Measurements from ENCODE around the gene DNASE1L2. TPM values are rescaled to one million over a fixed set of nuclear protein-coding genes. Genes with fewer than 3 reads are reported as not detected.
"Not testable (repeated sequence)": the region's sequence is repeated elsewhere in the genome, so short reads cannot be mapped to it uniquely, and the experiment has no call there.

The DNASE1L2 gene
- total and polyA plus RNA-seq, 5 donors from 2014 or later = 0.37 TPM; not detected in 4

- H3K36me3 Mint-ChIP-seq; H3K9me3 Mint-ChIP-seq; H3K9me3 ChIP-seq (ENCODE audit: control insufficient read depth in 2 of 2, low read length in 2 of 2); H3K4me3 ChIP-seq (ENCODE audit: low read depth, low read length); ATAC-seq (ENCODE audit: low read depth in 2 of 2); H3K27me3 Mint-ChIP-seq; DNase-seq; H3K4me3 Mint-ChIP-seq; H3K27ac ChIP-seq (ENCODE audit: insufficient read depth, low read length, poor library complexity, severe bottlenecking); H3K4me1 ChIP-seq (ENCODE audit: control insufficient read depth, insufficient read depth, low read length, poor library complexity, severe bottlenecking); H3K27me3 ChIP-seq (ENCODE audit: control insufficient read depth, insufficient read depth, low read length); H3K4me1 Mint-ChIP-seq; H3K27ac Mint-ChIP-seq: not testable (repeated sequence)
- H3K36me3 ChIP-seq (ENCODE audit: control insufficient read depth, insufficient read depth, low read length) = peaks cover 11% of the 10 kb centered on the region
Measured at GRCh38 chr16:2240331-2240730, 4.1 kb downstream of the DNASE1L2 start.

GRCh38 chr16:2242598-2242997, 6.4 kb downstream of the DNASE1L2 start:
- no peaks in the 10 kb centered on the region for H3K27me3 Mint-ChIP-seq
- Histone ChIP-seq H3K9me3 (ENCODE audit: control insufficient read depth in 2 of 2, low read length in 2 of 2) (no peaks in the 10 kb centered on the region), H3K4me1 (ENCODE audit: control insufficient read depth, insufficient read depth, low read length, poor library complexity, severe bottlenecking) (no peaks in the 10 kb centered on the region), H3K4me3 (ENCODE audit: low read depth, low read length) (no peak overlapping the region), H3K27ac (ENCODE audit: insufficient read depth, low read length, poor library complexity, severe bottlenecking) (no peak overlapping the region), H3K36me3 (ENCODE audit: control insufficient read depth, insufficient read depth, low read length) (peaks cover 19% of the 10 kb centered on the region), H3K27me3 (ENCODE audit: control insufficient read depth, insufficient read depth, low read length) (no peaks in the 10 kb centered on the region)
- ATAC-seq (ENCODE audit: low read depth in 2 of 2) (no peak), DNase-seq (no peak)
- H3K9me3 Mint-ChIP-seq = peaks cover 0 to 1% (median 0%) of the 10 kb centered on the region in 7 donors
- peaks cover 4% of the 10 kb centered on the region for H3K36me3 Mint-ChIP-seq
- no peak overlapping the region for H3K4me3 Mint-ChIP-seq
- H3K27ac Mint-ChIP-seq = peak overlapping the region in 1 of 3 donors; percentile 27
- H3K4me1 Mint-ChIP-seq = no peaks in the 10 kb centered on the region

- DNase-seq (no peak), ATAC-seq (ENCODE audit: low read depth in 2 of 2) (no peak)
- Mint-ChIP-seq H3K27ac (no peak overlapping the region), H3K9me3 (peaks cover 0 to 1% (median 0%) of the 10 kb centered on the region in 7 donors), H3K27me3 (no peaks in the 10 kb centered on the region), H3K4me3 (no peak overlapping the region), H3K36me3 (peaks cover 4% of the 10 kb centered on the region), H3K4me1 (no peaks in the 10 kb centered on the region)
- no peak overlapping the region for H3K4me3 ChIP-seq (ENCODE audit: low read depth, low read length)
- H3K9me3 ChIP-seq (ENCODE audit: control insufficient read depth in 2 of 2, low read length in 2 of 2) = no peaks in the 10 kb centered on the region
- no peaks in the 10 kb centered on the region for H3K4me1 ChIP-seq (ENCODE audit: control insufficient read depth, insufficient read depth, low read length, poor library complexity, severe bottlenecking)
- no peak overlapping the region for H3K27ac ChIP-seq (ENCODE audit: insufficient read depth, low read length, poor library complexity, severe bottlenecking)
- H3K27me3 ChIP-seq (ENCODE audit: control insufficient read depth, insufficient read depth, low read length) = no peaks in the 10 kb centered on the region
- H3K36me3 ChIP-seq (ENCODE audit: control insufficient read depth, insufficient read depth, low read length) = peaks cover 19% of the 10 kb centered on the region
Measured at GRCh38 chr16:2243031-2243528, 6.8 kb downstream of the DNASE1L2 start.

DNA sequence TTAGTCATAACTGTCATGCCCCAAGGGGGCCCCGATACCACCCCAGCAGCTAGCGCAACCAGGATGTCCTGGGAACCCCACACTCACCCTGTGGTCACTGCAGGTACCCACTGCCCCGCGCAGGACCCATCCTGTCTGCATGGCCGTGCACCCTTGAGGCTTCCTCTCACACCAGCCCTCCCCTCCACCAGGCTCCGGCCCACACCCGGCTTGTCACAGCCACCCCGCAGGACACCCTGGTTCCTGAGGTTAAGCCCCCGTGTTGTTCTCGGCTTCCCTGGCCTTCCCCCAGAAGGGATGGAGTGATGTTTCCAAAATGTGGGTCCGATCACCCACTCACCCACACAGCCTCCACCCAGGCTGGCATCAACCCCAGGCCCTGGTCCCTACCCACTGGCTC, 7.5 kb downstream of the DNASE1L2 start:
- Mint-ChIP-seq H3K27me3 (no peaks in the 10 kb centered on the region), H3K36me3 (peaks cover 4% of the 10 kb centered on the region), H3K4me1 (no peaks in the 10 kb centered on the region), H3K27ac (no peak overlapping the region), H3K9me3 (peaks cover 0 to 1% (median 0%) of the 10 kb centered on the region in 7 donors), H3K4me3 (no peak overlapping the region)
- Histone ChIP-seq H3K4me1 (ENCODE audit: control insufficient read depth, insufficient read depth, low read length, poor library complexity, severe bottlenecking) (no peaks in the 10 kb centered on the region), H3K27me3 (ENCODE audit: control insufficient read depth, insufficient read depth, low read length) (no peaks in the 10 kb centered on the region), H3K9me3 (ENCODE audit: control insufficient read depth in 2 of 2, low read length in 2 of 2) (no peaks in the 10 kb centered on the region), H3K36me3 (ENCODE audit: control insufficient read depth, insufficient read depth, low read length) (peaks cover 19% of the 10 kb centered on the region), H3K27ac (ENCODE audit: insufficient read depth, low read length, poor library complexity, severe bottlenecking) (no peak overlapping the region), H3K4me3 (ENCODE audit: low read depth, low read length) (no peak overlapping the region)
- ATAC-seq (ENCODE audit: low read depth in 2 of 2) (no peak), DNase-seq (no peak)

DNA sequence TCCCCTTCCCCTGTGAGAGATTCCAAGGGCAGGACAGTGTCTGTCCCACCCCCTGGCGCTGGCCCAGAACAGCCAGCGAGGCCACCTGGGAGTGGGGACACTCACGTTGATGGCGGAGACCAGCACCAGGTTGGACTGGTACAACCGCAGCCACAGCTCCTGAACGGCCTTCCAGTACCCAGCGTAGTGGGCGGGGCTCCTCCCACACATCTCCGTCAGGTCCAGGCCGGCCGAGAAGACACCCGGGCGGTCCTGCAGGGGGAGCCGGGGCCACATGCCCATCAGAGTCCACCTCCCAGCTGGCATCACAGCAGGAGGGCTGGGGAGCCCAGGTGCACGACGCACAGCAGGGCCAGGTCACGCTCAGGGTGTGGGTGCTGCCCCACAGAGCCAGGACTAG, 8.1 kb downstream of the DNASE1L2 start:
- Histone ChIP-seq H3K4me1 (ENCODE audit: control insufficient read depth, insufficient read depth, low read length, poor library complexity, severe bottlenecking) (no peaks in the 10 kb centered on the region), H3K4me3 (ENCODE audit: low read depth, low read length) (no peak overlapping the region), H3K36me3 (ENCODE audit: control insufficient read depth, insufficient read depth, low read length) (peaks cover 19% of the 10 kb centered on the region), H3K27ac (ENCODE audit: insufficient read depth, low read length, poor library complexity, severe bottlenecking) (no peak overlapping the region), H3K9me3 (ENCODE audit: control insufficient read depth in 2 of 2, low read length in 2 of 2) (no peaks in the 10 kb centered on the region), H3K27me3 (ENCODE audit: control insufficient read depth, insufficient read depth, low read length) (no peaks in the 10 kb centered on the region)
- Mint-ChIP-seq H3K4me3 (no peak overlapping the region), H3K4me1 (no peaks in the 10 kb centered on the region), H3K27ac (no peak overlapping the region), H3K27me3 (no peaks in the 10 kb centered on the region), H3K9me3 (peaks cover 0 to 1% (median 0%) of the 10 kb centered on the region in 7 donors), H3K36me3 (peaks cover 4% of the 10 kb centered on the region)
- DNase-seq = no peak
- no peak for ATAC-seq (ENCODE audit: low read depth in 2 of 2)

DNA sequence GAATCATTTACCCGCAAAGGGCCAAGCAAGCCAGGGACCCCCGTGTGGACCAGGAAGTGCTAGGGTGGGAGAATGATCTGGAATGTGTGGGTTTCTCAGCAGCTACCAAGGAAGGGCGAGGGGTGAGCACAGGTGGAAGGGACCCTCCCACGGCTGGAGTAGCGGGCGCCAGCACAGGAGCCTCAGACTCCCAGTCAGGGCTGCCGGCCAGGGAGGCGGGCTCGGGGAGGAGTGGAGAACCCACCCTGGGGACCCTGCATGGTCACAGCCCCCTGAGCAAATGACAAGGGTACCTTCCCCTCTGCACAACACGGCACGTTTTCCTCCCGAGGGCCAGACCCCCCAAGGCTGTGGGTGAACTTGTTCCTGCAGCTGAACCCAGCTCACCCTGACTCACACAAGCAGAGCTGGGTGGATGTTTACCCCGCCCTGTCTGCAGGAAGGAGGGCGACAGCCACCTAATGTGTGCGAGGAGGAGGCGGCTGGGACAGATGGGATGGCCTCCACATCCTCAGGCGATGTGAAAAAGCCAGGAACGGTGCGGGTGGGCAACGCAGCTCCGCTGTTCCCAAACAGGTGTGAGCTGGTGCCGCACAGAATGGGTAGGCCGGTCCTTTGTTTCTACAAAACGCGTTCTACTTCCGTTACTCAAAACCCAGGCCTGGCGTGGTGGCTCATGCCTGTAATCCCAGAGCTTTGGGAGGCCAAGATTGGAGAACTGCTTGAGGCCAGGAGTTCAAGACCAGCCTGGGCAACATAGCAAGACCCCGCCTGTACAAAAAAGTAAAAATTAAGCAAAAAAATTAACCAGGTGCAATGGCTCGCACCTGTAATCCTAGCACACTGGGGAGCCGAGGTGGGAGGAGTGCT, 8.9 kb downstream of the DNASE1L2 start:
- H3K36me3 ChIP-seq (ENCODE audit: control insufficient read depth, insufficient read depth, low read length) = peaks cover 19% of the 10 kb centered on the region
- no peak overlapping the region for H3K27ac Mint-ChIP-seq
- ATAC-seq (ENCODE audit: low read depth in 2 of 2) = no peak

GRCh38 chr16:2246301-2246885, 10.1 kb downstream of the DNASE1L2 start:
- H3K27ac ChIP-seq (ENCODE audit: insufficient read depth, low read length, poor library complexity, severe bottlenecking) = no peak overlapping the region
- H3K4me3 Mint-ChIP-seq = no peak overlapping the region
- no peak overlapping the region for H3K27ac Mint-ChIP-seq
- no peaks in the 10 kb centered on the region for H3K9me3 ChIP-seq (ENCODE audit: control insufficient read depth in 2 of 2, low read length in 2 of 2)
- H3K4me1 ChIP-seq (ENCODE audit: control insufficient read depth, insufficient read depth, low read length, poor library complexity, severe bottlenecking) = peaks cover 9% of the 10 kb centered on the region
- H3K27me3 ChIP-seq (ENCODE audit: control insufficient read depth, insufficient read depth, low read length) = no peaks in the 10 kb centered on the region
- H3K36me3 ChIP-seq (ENCODE audit: control insufficient read depth, insufficient read depth, low read length) = peaks cover 19% of the 10 kb centered on the region
- no peaks in the 10 kb centered on the region for H3K27me3 Mint-ChIP-seq
- no peak for ATAC-seq (ENCODE audit: low read depth in 2 of 2)
- H3K9me3 Mint-ChIP-seq = peaks cover 0 to 1% (median 0%) of the 10 kb centered on the region in 7 donors
- H3K36me3 Mint-ChIP-seq = peaks cover 4% of the 10 kb centered on the region
- no peak for DNase-seq
- no peak overlapping the region for H3K4me3 ChIP-seq (ENCODE audit: low read depth, low read length)
- peaks cover 0 to 9% (median under 1%) of the 10 kb centered on the region in 4 donors for H3K4me1 Mint-ChIP-seq

More for the DNA sequence above, 8.9 kb downstream of the DNASE1L2 start:
- no peak overlapping the region for H3K4me3 ChIP-seq (ENCODE audit: low read depth, low read length)
- H3K4me1 Mint-ChIP-seq = peaks cover 0 to 3% (median 0%) of the 10 kb centered on the region in 4 donors
- H3K27ac ChIP-seq (ENCODE audit: insufficient read depth, low read length, poor library complexity, severe bottlenecking) = no peak overlapping the region
- H3K4me1 ChIP-seq (ENCODE audit: control insufficient read depth, insufficient read depth, low read length, poor library complexity, severe bottlenecking) = peaks cover 2% of the 10 kb centered on the region
- H3K9me3 ChIP-seq (ENCODE audit: control insufficient read depth in 2 of 2, low read length in 2 of 2) = no peaks in the 10 kb centered on the region
- H3K36me3 Mint-ChIP-seq = peaks cover 4% of the 10 kb centered on the region
- no peak overlapping the region for H3K4me3 Mint-ChIP-seq
- DNase-seq = no peak
- no peaks in the 10 kb centered on the region for H3K27me3 ChIP-seq (ENCODE audit: control insufficient read depth, insufficient read depth, low read length)
- H3K9me3 Mint-ChIP-seq = peaks cover 0 to 1% (median 0%) of the 10 kb centered on the region in 7 donors
- no peaks in the 10 kb centered on the region for H3K27me3 Mint-ChIP-seq
